Measurements from ENCODE around the gene ZYX.

The ZYX gene

GRCh38 chr7:143356414-143357050 is 24.6 kb upstream of the ZYX start:
- no peak for DNase-seq (ENCODE audit: low read depth)
- no peak for TF ChIP-seq CTCF (conservative IDR thresholded peaks at IDR 0.05; ENCODE audit: low read length)
- H3K4me3 ChIP-seq (ENCODE audit: low read length): no peak overlapping the region

- TF ChIP-seq CTCF (conservative IDR thresholded peaks at IDR 0.05; ENCODE audit: low read length): no peak
- no peak overlapping the region for H3K4me3 ChIP-seq (ENCODE audit: low read length)
- no peak for DNase-seq (ENCODE audit: low read depth)
These were observed 22.5 kb upstream of the ZYX start for GRCh38 chr7:143358626-143359025.

- TF ChIP-seq CTCF (conservative IDR thresholded peaks at IDR 0.05; ENCODE audit: low read length): no peak
- no peak overlapping the region for H3K4me3 ChIP-seq (ENCODE audit: low read length)
- no peak for DNase-seq (ENCODE audit: low read depth)
These were observed 21.3 kb upstream of the ZYX start for GRCh38 chr7:143359771-143360353.

- no peak for DNase-seq (ENCODE audit: low read depth)
These were observed 20.2 kb upstream of the ZYX start for GRCh38 chr7:143360788-143361551.

GRCh38 chr7:143361552-143362130 is 19.5 kb upstream of the ZYX start:
- no peak for DNase-seq (ENCODE audit: low read depth)
- peak overlapping the region; percentile 61 for H3K4me3 ChIP-seq (ENCODE audit: low read length)
- TF ChIP-seq CTCF (conservative IDR thresholded peaks at IDR 0.05; ENCODE audit: low read length): no peak

More at GRCh38 chr7:143360788-143361551, 20.2 kb upstream of the ZYX start:
- no peak for TF ChIP-seq CTCF (conservative IDR thresholded peaks at IDR 0.05; ENCODE audit: low read length)
- H3K4me3 ChIP-seq (ENCODE audit: low read length): no peak overlapping the region

GRCh38 chr7:143362131-143363015 is 18.8 kb upstream of the ZYX start, which contains the start of gene FAM131B:
Gene FAM131B (minus strand): TSS chr7:143362713. CDS start chr7:143362603, 110 bp downstream.
- TF ChIP-seq CTCF (conservative IDR thresholded peaks at IDR 0.05; ENCODE audit: low read length): no peak
- DNase-seq (ENCODE audit: low read depth): no peak
- peak within 1 kb of the TSS; percentile 61 for H3K4me3 ChIP-seq (ENCODE audit: low read length)
